Uterus (tissue), 4 donors: ENCODE results near the gene IRGC. TPM values are rescaled to one million over a fixed set of nuclear protein-coding genes. Genes with fewer than 3 reads are reported as not detected.

Experiments used
- DNase-seq, 2 donors: peaks; one replicate each; pipeline ENCODE4 v3.0.0-alpha.2; 2019 to 2020
- H3K27ac ChIP-seq, 2 donors: fragments of 200-600 bp; sonication (generic); 1 replicate in 1 of 2; 2 replicates in 1 of 2; pipeline ENCODE4 v1.5.1; 2016 to 2018
- H3K27me3 ChIP-seq, 2 donors: fragments of 200-600 bp; sonication (generic); one replicate each; pipeline ENCODE4 v1.5.1; 2018 to 2019; ENCODE audit warnings: control low read depth in 1 of 2
- H3K36me3 ChIP-seq, 2 donors: fragments of 200-600 bp; sonication (generic); one replicate each; pipeline ENCODE4 v1.5.1; 2019; ENCODE audit warnings: control low read depth in 1 of 2
- H3K4me1 ChIP-seq, 2 donors: fragments of 200-600 bp; sonication (generic); one replicate each; pipeline ENCODE4 v1.5.1; 2018 to 2019; ENCODE audit warnings: control low read depth in 1 of 2
- H3K4me3 ChIP-seq, 2 donors: fragments of 200-600 bp; sonication (generic); 1 replicate in 1 of 2; 2 replicates in 1 of 2; pipeline ENCODE4 v1.5.1; 2018 to 2019; ENCODE audit warnings: mild to moderate bottlenecking in 1 of 2
- H3K9me3 ChIP-seq, 2 donors: fragments of 200-600 bp; sonication (generic); one replicate each; pipeline ENCODE4 v1.5.1; 2019; ENCODE audit warnings: control low read depth in 1 of 2
- CTCF ChIP-seq, 4 experiments: fragments of 200-600 bp in 2 of 4; fragments of 450-650 bp in 2 of 4; sonication (generic) in 2 of 4; IDR thresholded peaks; one replicate each; pipeline ENCODE4 v1.5.1; 2016 to 2019; ENCODE audit warnings: antibody characterized with exemption in 4 of 4, mild to moderate bottlenecking in 2 of 4, moderate library complexity in 1 of 4
- POLR2A ChIP-seq, 2 donors: fragments of 450-650 bp; IDR thresholded peaks; one replicate each; pipeline ENCODE4 v1.6.1; 2016; ENCODE audit warnings: antibody characterized with exemption in 2 of 2, mild to moderate bottlenecking in 1 of 2, moderate library complexity in 1 of 2
- intact Hi-C: fragments of 100-400 bp; cut with DNase I; formaldehyde crosslinking; loops from one replicate; pipeline ENCODE4 v1.15.1; 2023; ENCODE audit warnings: low total_unique reads
- total RNA-seq, 4 donors: library from RNA; depleted of rRNA in 3 of 4; stranded (reverse); fragments of >200 nt in 3 of 4; gene quantifications; one replicate each; pipeline versions ENCODE4 v1.1.0 to v1.2.4, GENCODE V29; 2014 to 2023
- donor health status: DM: yes; HTN: yes; CAD: no.

Gene IRGC
- total RNA-seq, 4 donors from 2014 or later = not detected

GRCh38 chr19:43713208-43713607, 2.7 kb upstream of the IRGC start:
- intact Hi-C loops = no loop called here
- no peak overlapping the region for H3K4me3 ChIP-seq
- no peaks in the 10 kb centered on the region for H3K36me3 ChIP-seq
- TF ChIP-seq POLR2A (IDR thresholded peaks at IDR 0.05) = no peak
- H3K9me3 ChIP-seq = peaks cover 0 to 2% of the 10 kb centered on the region in 2 donors
- H3K4me1 ChIP-seq = no peaks in the 10 kb centered on the region
- DNase-seq = no peak
- H3K27ac ChIP-seq = no peak overlapping the region
- H3K27me3 ChIP-seq = no peaks in the 10 kb centered on the region

GRCh38 chr19:43718627-43719377, 2.9 kb downstream of the IRGC start:
- Histone ChIP-seq H3K36me3 (no peaks in the 10 kb centered on the region), H3K4me3 (no peak overlapping the region), H3K4me1 (no peaks in the 10 kb centered on the region), H3K9me3 (no peaks in the 10 kb centered on the region), H3K27ac (no peak overlapping the region), H3K27me3 (no peaks in the 10 kb centered on the region)
- intact Hi-C loops = no loop called here
- TF ChIP-seq POLR2A (IDR thresholded peaks at IDR 0.05) = no peak
- no peak for TF ChIP-seq CTCF (IDR thresholded peaks at IDR 0.05)
- DNase-seq = no peak

- TF ChIP-seq POLR2A (IDR thresholded peaks at IDR 0.05) (no peak), CTCF (IDR thresholded peaks at IDR 0.05) (no peak)
- no peak overlapping the region for H3K4me3 ChIP-seq
- intact Hi-C loops = no loop called here
- no peaks in the 10 kb centered on the region for H3K4me1 ChIP-seq
- no peaks in the 10 kb centered on the region for H3K36me3 ChIP-seq
- no peak for DNase-seq
- H3K9me3 ChIP-seq = no peaks in the 10 kb centered on the region
- H3K27me3 ChIP-seq = no peaks in the 10 kb centered on the region
- H3K27ac ChIP-seq = no peak overlapping the region
Observed at GRCh38 chr19:43719378-43719868, 3.5 kb downstream of the IRGC start.

GRCh38 chr19:43719918-43720317, 4.0 kb downstream of the IRGC start:
- TF ChIP-seq CTCF (IDR thresholded peaks at IDR 0.05) (no peak), POLR2A (IDR thresholded peaks at IDR 0.05) (no peak)
- Histone ChIP-seq H3K9me3 (no peaks in the 10 kb centered on the region), H3K36me3 (no peaks in the 10 kb centered on the region), H3K4me1 (no peaks in the 10 kb centered on the region), H3K27me3 (no peaks in the 10 kb centered on the region), H3K27ac (no peak overlapping the region), H3K4me3 (no peak overlapping the region)
- intact Hi-C loops = no loop called here
- DNase-seq = no peak

GRCh38 chr19:43720936-43721335, 5.1 kb downstream of the IRGC start:
- TF ChIP-seq CTCF (IDR thresholded peaks at IDR 0.05) (no peak), POLR2A (IDR thresholded peaks at IDR 0.05) (no peak)
- Histone ChIP-seq H3K27ac (no peak overlapping the region), H3K4me1 (no peaks in the 10 kb centered on the region), H3K36me3 (no peaks in the 10 kb centered on the region), H3K9me3 (no peaks in the 10 kb centered on the region), H3K4me3 (no peak overlapping the region), H3K27me3 (no peaks in the 10 kb centered on the region)
- DNase-seq = no peak
- intact Hi-C loops = no loop called here
